ENCODE results near the gene HEBP1. TPM values are rescaled to one million over a fixed set of nuclear protein-coding genes. Genes with fewer than 3 reads are reported as not detected.
A peak's percentile ranks its signal among the peaks of the same experiment; 100 is the strongest.
"Not testable (repeated sequence)": the region's sequence is repeated elsewhere in the genome, so short reads cannot be mapped to it uniquely, and the experiment has no call there.

The HEBP1 gene, protein sequence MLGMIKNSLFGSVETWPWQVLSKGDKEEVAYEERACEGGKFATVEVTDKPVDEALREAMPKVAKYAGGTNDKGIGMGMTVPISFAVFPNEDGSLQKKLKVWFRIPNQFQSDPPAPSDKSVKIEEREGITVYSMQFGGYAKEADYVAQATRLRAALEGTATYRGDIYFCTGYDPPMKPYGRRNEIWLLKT
- polyA plus RNA-seq (2012; ENCODE audit: insufficient read depth, insufficient read length) = 29.1 TPM

DNA sequence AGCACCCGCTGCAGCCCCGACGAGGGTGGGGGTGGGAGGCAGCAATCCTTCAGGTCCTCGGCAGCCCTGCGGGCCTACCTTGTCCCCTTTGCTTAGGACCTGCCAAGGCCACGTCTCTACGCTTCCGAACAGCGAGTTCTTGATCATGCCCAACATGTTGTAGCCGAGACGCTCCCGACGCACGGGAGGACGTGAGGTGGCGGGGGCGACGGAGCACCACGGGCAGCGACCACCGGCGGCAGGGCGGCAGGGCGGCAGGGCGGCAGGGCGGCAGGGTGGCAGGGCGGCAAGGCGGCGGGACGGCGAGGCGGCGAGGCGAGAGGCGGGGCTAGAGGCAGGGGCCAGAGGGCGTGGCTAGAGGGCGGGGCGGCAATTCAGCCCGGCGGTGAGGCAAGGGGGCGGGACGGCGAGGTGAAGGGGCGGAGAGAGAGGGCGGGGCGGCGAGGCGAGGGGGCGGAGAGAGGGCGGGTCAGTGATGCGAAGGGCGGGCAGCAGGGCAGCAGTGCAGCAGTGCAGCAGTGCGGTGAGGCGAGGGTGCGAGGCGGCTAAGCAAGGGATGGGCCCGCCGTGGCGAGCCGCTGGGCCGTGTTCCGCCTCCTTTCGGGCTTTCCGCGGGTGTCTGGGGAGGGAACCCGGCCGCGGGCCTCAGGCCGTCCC, at the start of gene HEBP1:
HEBP1 (minus strand) TSS at position 307 of the 657 bp plus-strand sequence; CDS start at position 156, 151 bp downstream.
- H3K4me3 ChIP-seq (ENCODE audit: low read length) = peak within 1 kb of the TSS; percentile 69
- DNase-seq (ENCODE audit: low read depth, low spot score) = peak; percentile 59

DNA sequence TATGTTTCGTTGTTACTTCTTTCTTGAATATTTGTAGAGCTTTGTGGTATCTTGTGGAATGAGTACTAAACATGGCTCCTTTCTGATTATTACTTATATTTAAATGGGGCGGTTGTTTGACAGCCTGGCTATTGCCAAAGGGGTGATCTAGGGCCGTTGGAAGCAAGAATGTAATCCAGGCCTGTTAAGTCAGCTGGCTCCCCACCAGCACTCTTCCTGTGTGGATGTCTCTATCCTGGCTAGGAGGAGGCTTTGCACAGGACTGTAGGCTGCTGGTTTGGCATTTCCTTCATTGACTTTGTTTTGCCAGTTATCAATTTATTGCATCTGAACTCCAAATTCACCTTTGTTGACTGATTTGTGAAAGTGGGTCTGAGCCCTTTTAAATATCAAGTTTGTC, 49.8 kb upstream of the HEBP1 start:
- no peak for DNase-seq (ENCODE audit: low read depth, low spot score)

DNA sequence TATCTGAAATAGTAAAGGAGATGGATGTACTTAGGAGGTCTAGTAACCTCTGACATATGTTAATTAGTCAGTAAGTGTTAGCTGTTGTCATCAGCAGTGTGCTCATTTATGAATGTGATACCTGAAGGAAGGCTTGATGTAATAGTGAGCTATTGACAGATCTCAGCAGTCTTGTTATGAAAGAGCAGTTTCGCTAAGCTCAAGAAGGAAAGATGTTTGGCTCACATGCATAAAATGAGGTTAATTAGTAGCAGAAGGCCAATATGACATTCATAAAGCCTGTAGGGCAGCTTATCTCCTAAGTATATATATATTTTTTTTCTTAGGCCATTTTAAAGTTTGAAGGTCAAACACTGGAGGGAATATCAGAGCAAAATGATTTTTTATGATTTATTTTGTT, 46.9 kb upstream of the HEBP1 start:
- no peak overlapping the region for H3K4me3 ChIP-seq (ENCODE audit: low read length)
- no peak for DNase-seq (ENCODE audit: low read depth, low spot score)

More for the DNA sequence above, 49.8 kb upstream of the HEBP1 start:
- no peak overlapping the region for H3K4me3 ChIP-seq (ENCODE audit: low read length)

DNA sequence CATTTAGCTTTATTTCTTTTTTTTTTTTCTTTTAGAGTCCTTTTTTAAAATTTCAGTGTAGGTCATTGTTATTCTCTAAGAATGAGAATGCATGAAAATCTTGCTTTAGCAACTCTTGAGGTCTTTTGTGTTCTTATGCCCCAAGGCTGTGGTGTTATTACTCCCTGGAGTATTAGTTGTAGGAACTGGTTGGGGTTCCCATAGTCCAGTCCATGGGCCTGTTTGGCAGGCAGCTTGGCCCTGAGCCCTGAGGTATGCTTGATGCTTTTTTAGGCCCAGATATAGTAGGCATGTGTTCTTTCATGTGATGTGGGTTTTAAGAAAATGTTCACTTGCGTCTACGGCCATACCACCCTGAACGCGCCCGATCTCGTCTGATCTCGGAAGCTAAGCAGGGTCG, 45.8 kb upstream of the HEBP1 start:
- H3K4me3 ChIP-seq (ENCODE audit: low read length) = no peak overlapping the region

DNA sequence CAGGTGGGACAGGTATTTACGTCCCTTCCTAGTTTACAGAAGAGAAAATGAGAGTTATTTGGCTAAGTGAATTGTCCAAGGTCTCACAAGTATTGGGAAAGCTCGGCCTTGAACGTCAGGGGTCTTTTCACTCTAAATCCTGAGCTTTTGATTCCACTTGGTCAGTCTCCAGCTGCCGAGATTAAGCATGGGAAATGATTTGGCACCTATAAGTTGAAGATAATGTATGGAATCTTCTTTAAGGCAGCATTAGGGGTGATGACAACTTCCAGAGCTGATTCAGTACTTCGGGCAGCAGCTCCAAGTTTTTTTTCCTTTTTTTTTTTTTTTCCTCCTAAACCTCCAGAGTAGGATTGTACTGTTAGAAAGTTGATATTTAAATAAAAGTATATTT, 44.8 kb upstream of the HEBP1 start:
- no peak for DNase-seq (ENCODE audit: low read depth, low spot score)
- peak overlapping the region; percentile 81 for H3K4me3 ChIP-seq (ENCODE audit: low read length)

More for the DNA sequence above, 45.8 kb upstream of the HEBP1 start:
- no peak for DNase-seq (ENCODE audit: low read depth, low spot score)

DNA sequence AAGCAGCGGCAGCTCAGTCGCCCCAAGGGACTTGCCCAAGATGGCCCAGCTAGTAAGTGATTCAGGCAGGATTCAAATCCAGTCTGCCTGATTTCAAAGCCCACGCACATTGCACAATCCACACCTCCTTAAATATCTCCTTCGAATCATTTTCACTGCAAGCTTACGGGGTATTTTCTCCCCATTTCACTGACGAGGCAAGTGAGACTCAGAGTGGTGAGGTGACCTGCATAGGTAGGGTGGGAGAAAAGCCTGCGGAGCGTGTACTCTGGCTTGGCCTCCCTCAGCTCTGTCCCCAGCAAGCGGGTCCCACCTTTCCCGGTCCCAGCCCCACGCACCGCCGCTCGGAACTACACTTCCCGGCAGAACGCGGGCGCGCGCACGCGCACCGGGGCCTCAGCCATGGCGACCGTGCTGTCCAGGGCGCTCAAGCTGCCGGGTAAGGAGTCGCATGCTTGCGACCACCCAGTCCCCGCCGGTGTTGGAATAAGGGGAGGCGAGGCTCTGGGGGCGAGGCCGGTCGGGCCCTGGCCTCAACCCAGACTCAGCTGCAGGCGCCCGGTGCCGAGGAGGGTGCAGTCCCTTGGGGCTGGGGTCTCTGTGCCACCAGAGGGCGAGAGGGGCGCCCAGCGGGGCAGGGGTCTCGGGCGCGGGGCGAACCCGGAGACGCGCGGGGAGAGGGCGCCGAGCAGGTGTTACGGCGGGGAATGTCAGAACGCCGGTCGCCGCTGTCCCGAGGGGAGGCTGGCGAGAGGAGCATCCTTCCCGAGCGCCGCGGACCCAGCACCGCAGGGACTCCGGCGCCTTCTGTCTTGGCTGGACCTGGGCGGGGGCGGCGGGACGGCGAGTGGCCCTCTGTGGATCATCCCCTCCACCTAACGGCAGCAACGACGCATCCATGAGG, 44.2 kb upstream of the HEBP1 start, which contains the start of gene FAM234B:
FAM234B (plus strand) TSS at position 380 of the 904 bp plus-strand sequence; CDS start at position 403, 23 bp downstream.
- peak; percentile 40 for DNase-seq (ENCODE audit: low read depth, low spot score)

DNA sequence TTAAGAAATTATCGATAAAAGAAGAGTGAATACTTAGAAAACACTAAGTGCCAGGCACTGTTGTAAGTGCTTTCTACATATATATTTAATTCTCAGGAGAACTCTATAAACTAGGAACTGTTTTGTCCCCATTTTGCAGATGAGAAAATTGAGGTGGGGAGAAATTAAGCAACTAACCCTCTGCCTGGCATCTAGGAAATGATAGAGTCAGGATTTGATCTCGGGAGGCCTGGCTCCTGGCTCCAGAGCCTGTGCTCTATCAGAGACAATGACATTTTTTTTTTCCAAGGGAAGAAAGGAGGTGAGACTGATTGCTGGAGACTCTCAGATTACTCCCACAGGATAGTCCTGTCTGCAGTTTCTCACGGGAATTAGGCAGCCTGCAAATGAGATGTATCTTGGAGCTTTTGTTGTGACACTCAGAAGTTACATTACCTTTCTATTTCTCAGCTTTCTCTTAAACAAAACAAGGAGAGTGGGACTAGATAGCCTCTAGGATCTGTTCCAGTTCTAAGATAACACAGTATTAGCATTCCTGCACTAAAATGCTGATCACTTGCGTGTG, 42.7 kb upstream of the HEBP1 start:
- no peak overlapping the region for H3K4me3 ChIP-seq (ENCODE audit: low read length)
- DNase-seq (ENCODE audit: low read depth, low spot score) = no peak

More for the DNA sequence above, 44.2 kb upstream of the HEBP1 start, which contains the start of gene FAM234B:
- H3K4me3 ChIP-seq (ENCODE audit: low read length) = peak within 1 kb of the TSS; percentile 81

DNA sequence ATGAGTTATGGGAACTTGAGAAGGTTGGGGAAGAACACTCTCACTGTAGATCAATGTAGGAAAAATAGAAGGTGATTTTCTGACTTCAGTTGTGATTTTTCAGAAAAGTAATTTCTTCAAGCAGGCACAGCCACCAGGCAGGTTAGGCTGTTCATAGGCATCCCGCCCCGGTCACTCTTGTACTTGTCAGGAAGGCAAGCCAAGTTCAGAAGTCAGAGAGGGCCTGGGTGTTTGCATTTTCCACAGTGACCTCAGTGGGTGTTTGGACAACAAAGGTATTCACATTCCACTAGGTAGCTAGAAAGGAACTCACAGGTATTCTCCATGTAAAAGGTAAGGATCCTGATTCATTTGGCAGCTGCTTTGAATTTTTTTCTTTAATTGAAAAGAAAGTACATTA, 41.2 kb upstream of the HEBP1 start:
- DNase-seq (ENCODE audit: low read depth, low spot score) = no peak
- H3K4me3 ChIP-seq (ENCODE audit: low read length) = no peak overlapping the region

DNA sequence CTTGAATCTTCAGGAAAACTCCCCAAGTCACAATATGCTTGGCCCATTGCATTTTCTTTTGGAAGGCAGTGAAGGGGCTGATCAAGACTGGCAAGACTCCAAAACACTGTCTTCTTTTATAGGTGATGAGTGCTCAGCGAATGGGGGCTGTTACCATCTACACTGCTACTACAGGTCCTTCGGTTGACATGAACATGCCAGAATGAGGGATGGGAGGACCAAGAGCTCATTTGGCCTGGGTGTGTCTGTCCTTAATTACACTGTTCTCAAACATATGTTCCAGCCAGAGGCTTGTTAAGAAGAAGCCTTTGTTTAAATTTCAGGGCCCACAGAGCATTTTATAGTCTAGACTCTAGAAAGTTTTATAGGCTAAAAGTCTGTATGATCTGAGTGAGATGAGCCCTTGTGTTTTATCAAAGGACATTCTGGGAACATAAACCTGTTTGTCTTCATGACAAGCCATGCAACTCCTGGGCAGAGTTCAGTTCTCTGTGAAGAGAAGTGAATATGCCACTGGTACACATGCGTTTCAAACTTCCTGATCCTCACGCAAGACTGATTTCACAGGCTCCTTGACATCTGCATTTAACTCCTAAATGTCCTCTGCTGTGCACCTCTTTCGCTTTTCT, 39.4 kb upstream of the HEBP1 start:
- H3K4me3 ChIP-seq (ENCODE audit: low read length) = no peak overlapping the region
- DNase-seq (ENCODE audit: low read depth, low spot score) = no peak

DNA sequence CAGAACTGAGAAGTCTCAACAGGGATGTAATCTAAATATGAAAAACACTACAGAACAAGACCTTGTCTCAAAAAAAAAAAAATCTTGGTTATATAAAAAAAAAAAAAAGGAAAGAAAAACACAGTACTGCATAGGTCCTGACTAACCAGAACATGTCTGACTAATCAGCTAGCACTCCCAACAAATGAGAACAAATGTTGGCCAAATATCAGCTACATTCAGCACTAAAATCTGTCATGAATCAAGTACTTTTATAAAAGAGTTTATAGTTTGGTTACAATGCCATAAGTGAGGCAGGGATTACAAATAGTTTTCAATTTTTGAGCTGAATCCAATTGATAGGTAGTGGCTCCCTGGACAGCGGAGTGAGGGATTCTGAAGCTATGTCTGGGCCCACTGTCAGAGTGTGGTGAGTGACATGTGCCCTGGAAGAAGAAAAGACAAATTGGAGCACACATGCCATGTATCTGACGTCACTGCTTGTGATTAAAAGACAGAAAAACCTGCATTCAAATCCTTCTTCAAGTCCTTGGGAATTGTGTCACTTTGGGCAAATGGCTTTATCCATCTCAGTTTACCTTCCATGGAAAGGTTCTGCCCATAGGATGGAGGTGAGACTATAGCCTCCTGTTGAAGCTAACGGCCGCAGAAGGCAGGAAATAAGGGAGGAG, 38.6 kb upstream of the HEBP1 start:
- no peak for DNase-seq (ENCODE audit: low read depth, low spot score)
- no peak overlapping the region for H3K4me3 ChIP-seq (ENCODE audit: low read length)

DNA sequence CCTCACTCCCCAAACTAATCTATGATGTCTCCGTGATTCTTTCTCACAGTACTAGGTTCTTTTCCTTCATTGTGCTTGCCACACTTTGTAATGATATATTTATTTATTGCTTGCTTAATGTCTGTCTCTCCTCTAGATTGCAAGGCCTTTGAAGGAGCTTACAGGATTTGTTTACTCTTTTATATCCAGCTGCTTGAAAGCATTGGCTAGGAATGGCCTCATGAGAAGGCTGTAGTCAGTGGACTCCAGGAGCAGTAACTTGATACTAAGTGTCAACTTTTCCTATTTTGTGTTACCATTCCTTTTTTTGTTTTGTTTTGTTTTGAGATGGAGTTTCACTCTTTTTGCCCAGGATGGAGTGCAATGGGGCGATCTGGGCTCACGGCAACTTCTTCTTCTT, 36.8 kb upstream of the HEBP1 start:
- H3K4me3 ChIP-seq (ENCODE audit: low read length) = no peak overlapping the region
- no peak for DNase-seq (ENCODE audit: low read depth, low spot score)

DNA sequence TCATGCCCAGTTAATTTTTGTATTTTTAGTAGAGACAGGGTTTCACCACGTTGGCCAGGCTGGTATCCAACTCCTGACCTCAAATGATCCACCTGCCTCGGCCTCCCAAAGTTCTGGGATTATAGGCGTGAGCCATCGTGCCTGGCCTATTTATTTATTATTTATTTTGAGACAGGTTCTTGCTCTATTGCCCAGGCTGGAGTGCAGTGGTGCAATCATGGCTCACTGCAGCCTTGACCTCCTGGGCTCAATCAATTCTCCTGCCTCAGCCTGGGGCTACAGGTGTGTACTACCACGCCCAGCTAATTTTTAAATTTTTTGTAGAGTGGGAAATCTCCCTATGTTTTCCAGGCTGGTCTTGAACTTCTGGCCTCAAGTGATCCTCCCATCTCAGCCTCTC, 35.3 kb upstream of the HEBP1 start:
- DNase-seq (ENCODE audit: low read depth, low spot score); H3K4me3 ChIP-seq (ENCODE audit: low read length): not testable (repeated sequence)

DNA sequence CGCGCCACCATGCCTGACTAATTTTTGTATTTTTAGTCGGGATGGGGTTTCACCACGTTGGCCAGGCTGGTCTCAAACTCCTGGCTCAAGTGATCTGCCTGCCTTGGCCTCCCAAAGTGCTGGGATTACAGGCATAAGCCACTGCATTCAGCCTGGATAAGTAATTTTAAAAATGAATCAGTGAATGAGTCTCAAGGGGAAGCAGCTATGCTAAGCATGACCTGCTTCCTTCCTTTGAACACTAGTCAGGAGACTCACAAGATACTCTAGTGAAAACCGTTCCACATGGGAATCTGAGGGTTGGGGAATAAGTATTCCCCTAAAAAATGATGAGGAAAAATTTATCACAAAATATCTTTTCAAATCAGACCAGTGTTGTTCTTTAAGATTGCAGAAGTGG, 33.4 kb upstream of the HEBP1 start:
- no peak overlapping the region for H3K4me3 ChIP-seq (ENCODE audit: low read length)
- DNase-seq (ENCODE audit: low read depth, low spot score) = no peak

DNA sequence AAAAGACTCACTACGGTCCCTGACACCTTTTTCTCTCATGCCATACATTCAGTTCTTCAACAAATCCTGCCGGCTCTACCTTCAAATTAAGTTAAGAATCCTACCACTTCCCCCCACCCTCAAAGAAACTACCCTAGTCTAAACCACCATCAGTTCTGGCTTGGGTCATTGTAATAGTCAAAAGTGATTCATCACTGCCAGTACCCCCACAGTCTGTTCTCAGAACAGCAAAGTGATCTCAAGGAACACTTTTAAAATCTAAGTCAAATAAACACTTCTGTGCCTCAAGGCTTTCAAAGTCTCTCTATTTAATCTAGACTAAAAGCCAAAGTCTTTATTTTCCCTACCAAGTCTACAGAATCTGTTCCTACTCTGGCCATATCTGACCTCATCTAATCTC, 32.1 kb upstream of the HEBP1 start:
- DNase-seq (ENCODE audit: low read depth, low spot score) = no peak
- H3K4me3 ChIP-seq (ENCODE audit: low read length) = no peak overlapping the region

DNA sequence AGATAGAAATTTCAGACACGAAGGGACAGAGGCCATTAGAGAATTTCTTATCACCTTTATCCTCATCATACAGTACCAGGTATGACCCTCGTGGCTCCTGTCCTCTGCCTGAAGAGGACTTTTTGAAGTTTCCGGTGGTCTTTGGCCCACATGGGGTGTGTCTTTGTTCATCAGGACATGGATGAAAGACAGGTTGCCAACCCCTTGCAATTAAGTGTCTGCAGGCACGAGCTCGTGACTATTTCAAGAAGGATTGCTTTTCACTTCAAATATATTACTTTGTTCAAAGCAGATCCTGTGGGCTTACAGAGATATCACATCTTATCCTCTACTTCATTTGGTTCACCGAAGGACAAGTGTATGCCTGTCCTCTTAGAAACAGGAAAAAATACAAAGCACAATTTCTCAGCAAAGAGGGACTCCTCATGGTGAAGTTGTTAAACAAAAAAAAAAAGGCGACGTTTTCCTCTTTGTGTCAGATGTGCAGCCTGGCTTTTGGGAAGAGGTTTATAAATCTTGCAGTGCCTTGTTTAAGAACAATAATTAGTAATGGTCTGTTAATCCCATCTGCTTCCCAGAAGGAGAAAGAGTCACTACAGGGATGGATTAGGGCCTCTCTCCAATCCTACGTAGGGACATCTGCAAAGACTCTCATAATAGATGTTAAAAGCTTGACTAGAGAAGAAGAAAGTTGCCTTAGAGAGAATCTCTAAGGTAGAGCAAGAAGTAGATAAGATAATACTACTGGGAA, 30.7 kb upstream of the HEBP1 start:
- H3K4me3 ChIP-seq (ENCODE audit: low read length) = no peak overlapping the region
- no peak for DNase-seq (ENCODE audit: low read depth, low spot score)

DNA sequence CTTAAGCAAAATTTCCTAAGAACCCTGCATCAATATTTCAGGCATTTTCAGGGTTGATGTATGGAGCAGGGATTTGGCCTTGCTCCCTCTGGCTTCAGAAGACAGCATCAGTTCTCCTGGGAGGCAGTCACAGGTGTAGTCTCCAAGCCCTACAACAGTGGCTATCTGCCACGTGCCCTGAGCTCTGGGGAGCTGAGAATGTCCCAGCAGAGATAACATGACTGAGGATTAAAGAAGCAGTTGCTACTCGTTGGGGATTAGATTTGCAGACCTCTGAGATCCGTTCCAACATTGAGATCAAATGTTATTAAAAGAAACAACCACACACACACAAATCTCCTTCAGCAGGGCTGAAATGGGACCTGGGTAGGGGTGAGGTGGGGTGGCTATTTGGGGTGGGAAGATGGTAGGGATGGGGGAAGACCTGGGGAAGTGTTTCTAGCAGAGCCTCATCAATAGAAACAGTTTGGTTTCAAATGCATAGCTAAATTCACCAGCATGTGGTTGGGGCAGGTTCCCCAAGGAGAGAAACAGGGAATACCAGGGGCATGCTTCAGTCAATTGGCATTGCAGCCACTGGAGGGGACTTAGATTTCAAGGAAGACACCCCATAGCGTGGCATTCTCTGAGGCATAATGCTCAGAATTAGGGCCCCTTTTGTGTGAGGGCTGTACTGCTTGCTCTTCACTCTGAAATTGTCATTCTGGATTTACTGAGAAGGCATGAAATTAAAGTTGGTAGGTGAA, 28.9 kb upstream of the HEBP1 start:
- DNase-seq (ENCODE audit: low read depth, low spot score) = no peak
- H3K4me3 ChIP-seq (ENCODE audit: low read length) = no peak overlapping the region

DNA sequence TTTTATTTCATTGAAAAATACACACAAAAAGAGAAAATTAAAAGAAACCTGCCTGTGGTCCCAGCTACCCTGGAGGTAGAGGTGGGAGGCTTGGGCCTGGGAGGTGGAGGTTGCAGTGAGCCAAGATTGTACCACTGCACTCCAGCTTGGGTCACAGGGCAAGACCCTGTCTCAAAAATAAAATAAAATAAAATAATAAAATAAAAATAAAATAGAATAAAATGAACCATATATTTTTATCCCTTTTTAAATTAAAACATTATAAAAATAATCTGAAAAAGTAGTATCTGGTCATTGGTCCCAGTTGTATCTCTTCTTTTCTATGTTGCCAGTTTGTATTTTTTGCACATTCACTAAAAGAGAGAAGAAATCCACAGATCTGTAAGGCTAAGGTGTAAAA, 27.4 kb upstream of the HEBP1 start:
- H3K4me3 ChIP-seq (ENCODE audit: low read length) = no peak overlapping the region
- DNase-seq (ENCODE audit: low read depth, low spot score) = no peak
